H1 (cell line): ENCODE measurements around the gene RCOR2. TPM values are rescaled to one million over a fixed set of nuclear protein-coding genes. Genes with fewer than 3 reads are reported as not detected.

Source experiments
- ATF2 ChIP-seq: IDR thresholded peaks from 2 replicates; pipeline ENCODE4 v1.6.1; 2012; ENCODE audit warnings: low read length, inconsistent platforms
- CBX5 ChIP-seq: fragments of 300-800, 300-1000 bp; sonication (generic); IDR thresholded peaks from 2 replicates; pipeline ENCODE4 v1.7.1; 2016; ENCODE audit warnings: antibody characterized with exemption, low read length, low read depth
- KDM1A ChIP-seq: fragments of 200-600, 300-600 bp; sonication (generic); IDR thresholded peaks from 2 replicates; pipeline ENCODE4 v1.7.1; 2016; ENCODE audit warnings: mild to moderate bottlenecking, low read length, borderline replicate concordance
- KDM4A ChIP-seq: IDR thresholded peaks from one replicate; pipeline ENCODE4 v1.7.1; 2012; ENCODE audit warnings: low read depth, mild to moderate bottlenecking, moderate library complexity, low read length, inconsistent platforms; ENCODE audit not compliant: severe bottlenecking
- POLR2A ChIP-seq, 2 experiments: IDR thresholded peaks; 1 replicate in 1 of 2; 2 replicates in 1 of 2; pipeline ENCODE4 v1.6.1; 2011; ENCODE audit warnings: low read depth in 2 of 2, low read length in 2 of 2, mild to moderate bottlenecking in 2 of 2; ENCODE audit errors: control extremely low read depth in 1 of 2
- SIN3A ChIP-seq, 2 experiments: IDR thresholded peaks in 1 of 2; conservative IDR thresholded peaks in 1 of 2; 2 replicates each; pipeline ENCODE4 v1.6.1; 2011 to 2012; ENCODE audit warnings: low read length in 2 of 2, improper control_type of control experiment in 1 of 2, low read depth in 1 of 2, mild to moderate bottlenecking in 1 of 2
- TAF7 ChIP-seq: optimal IDR thresholded peaks from 2 replicates; pipeline ENCODE3; 2011; ENCODE audit warnings: low read depth, mild to moderate bottlenecking, inconsistent platforms, low read length, moderate library complexity, borderline replicate concordance
- TBP ChIP-seq: IDR thresholded peaks from 2 replicates; pipeline ENCODE4 v1.6.1; 2011; ENCODE audit warnings: low read depth, low read length, improper control_type of control experiment
- ZNF274 ChIP-seq: IDR thresholded peaks from 2 replicates; pipeline ENCODE4 v1.7.0; 2012; ENCODE audit warnings: low read length, borderline replicate concordance; ENCODE audit errors: extremely low read depth
- polyA plus RNA-seq, 7 experiments: library from polyadenylated mRNA; depleted of rRNA in 3 of 7; stranded (reverse) in 5 of 7; unstranded in 2 of 7; fragments of >200 nt in 5 of 7; fragments of 200-250 nt in 2 of 7; gene quantifications; 1 replicate in 5 of 7; 2 replicates in 1 of 7; 4 replicates in 1 of 7; pipeline versions ENCODE4 v1.2.1 to v1.2.3, GENCODE V29; 2011 to 2013; ENCODE audit warnings: missing spikeins in 2 of 7, mixed read lengths in 2 of 7
- total RNA-seq: library from RNA; stranded (reverse); fragmentation: NEBNext Ultra II Directional; extraction: Animal tissue kit (Norgen Biotek cat#: 25700); gene quantifications from 2 replicates; pipeline ENCODE4 v1.2.1, GENCODE V29; 2021

RCOR2 gene
- total and polyA plus RNA-seq, 2 of the 8 experiments (the other 6 are each of a cell fraction or from before 2014, with no cell fraction given) = 54.6 to 78.0 TPM

- TF ChIP-seq POLR2A (IDR thresholded peaks at IDR 0.05; ENCODE audit: control extremely low read depth in 1 of 2, low read depth in 2 of 2, low read length in 2 of 2) = no peak
- TF ChIP-seq CBX5 = no peak
- no peak for TF ChIP-seq TAF7
- no peak for TF ChIP-seq ATF2
- no peak for TF ChIP-seq SIN3A (conservative IDR thresholded peaks at IDR 0.05 in 1 of 2, IDR thresholded peaks at IDR 0.05 in 1 of 2; ENCODE audit: low read depth in 1 of 2, low read length in 2 of 2)
- no peak for TF ChIP-seq TBP
- no peak for TF ChIP-seq KDM4A
- no peak for TF ChIP-seq ZNF274
- TF ChIP-seq KDM1A = no peak
Measured at GRCh38 chr11:63875506-63876065, 41.4 kb downstream of the RCOR2 start (continued).
